ENCODE data around the gene CNTNAP2.
"Not testable (repeated sequence)": the region's sequence is repeated elsewhere in the genome, so short reads cannot be mapped to it uniquely, and the experiment has no call there.

The CNTNAP2 gene

DNA sequence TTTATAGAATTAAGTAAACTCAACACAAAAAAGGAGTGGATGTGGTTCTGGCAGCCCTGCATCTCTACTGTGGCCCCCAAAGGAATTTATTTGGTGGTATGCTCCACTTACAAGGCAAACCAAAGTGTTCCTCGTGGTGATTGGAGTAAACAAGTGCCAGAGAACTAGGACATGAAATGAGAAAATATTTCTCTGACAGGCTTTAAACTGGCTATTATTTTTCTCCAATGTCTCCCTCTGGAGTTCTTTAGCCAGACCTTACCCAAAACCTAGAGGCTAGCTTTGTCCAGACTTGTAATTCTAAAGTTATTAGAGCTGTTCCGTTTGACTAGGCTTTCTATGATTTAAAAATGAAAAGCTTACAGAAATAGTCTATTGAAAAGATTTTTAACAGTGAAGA lies 990.1 kb downstream of the CNTNAP2 start:
- DNase-seq (ENCODE audit: low read depth): no peak

DNA sequence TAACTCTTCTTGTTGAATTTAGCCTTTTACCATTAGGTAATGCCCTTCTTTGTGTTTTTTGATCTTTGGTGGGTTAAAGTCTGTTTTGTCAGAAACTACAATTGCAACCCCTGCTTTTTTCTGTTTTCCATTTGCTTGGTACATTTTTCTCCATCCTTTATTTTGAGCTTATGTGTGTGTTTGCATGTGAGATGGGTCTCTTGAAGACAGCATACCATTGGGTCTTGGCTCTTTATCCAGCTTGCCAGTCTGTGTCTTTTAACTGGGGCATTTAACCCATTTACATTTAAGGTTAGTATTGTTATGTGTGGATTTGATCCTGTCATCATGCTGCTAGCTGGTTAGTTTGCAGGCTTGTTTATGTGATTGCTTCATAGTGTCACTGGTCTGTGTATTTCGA lies 997.9 kb downstream of the CNTNAP2 start:
- DNase-seq (ENCODE audit: low read depth): not testable (repeated sequence)

DNA sequence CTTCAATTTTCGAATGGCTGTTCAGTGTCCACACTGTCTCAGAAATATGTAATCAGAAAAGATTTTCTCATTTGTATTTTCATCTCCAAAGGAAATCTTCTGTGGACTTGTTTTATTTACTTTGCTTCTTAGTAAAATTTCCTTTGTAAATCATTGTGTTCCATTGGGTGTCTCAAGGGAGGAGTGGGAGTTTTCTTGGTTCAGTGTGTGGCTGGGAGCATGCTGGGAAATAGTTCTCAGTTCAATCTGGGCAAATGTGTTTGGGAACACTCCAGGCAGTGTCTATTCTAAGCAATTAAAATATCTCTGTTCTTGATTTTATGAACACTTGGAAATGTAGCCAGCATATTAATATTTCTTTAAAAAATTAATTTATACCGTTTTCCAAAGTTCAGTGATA lies 1019.8 kb downstream of the CNTNAP2 start:
- no peak for DNase-seq (ENCODE audit: low read depth)

DNA sequence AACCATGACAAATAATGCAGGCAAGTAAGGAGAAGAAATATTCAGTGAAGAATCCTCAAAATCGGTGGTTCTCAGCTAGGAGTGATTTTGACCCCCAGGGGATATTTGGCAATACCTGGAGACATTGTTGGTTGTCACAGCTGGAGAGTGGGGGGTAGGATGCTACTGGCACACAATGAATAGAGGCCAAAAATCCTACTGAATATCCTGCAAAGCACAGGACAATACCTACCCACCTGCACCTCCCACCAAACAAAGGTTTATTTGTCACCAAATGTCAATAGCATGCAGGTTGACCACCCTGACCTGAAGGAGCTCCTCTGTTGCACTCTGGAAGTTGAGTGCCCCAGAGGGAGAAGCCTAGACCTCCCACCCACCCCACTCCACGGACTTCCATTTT lies 1028.6 kb downstream of the CNTNAP2 start:
- DNase-seq (ENCODE audit: low read depth): no peak

DNA sequence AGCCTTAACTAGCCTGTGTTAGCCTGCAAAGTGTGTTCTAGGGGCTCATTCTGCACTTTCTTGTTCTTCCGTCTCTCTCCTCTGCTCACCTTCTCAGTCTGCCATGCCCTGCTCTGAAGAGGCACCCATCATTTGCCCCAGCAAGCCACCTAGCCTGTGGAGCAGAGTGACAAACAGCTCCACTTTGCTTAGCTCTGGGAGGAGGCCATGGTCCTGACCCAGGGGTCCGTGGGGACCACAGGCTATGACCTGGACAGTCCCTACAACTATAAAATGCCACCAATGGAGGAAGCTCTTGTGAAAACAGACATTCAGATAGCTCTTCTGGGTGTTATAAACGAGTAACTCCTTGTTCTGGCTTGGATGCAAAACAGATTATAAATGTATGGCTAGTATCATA lies 1029.6 kb downstream of the CNTNAP2 start:
- no peak for DNase-seq (ENCODE audit: low read depth)

DNA sequence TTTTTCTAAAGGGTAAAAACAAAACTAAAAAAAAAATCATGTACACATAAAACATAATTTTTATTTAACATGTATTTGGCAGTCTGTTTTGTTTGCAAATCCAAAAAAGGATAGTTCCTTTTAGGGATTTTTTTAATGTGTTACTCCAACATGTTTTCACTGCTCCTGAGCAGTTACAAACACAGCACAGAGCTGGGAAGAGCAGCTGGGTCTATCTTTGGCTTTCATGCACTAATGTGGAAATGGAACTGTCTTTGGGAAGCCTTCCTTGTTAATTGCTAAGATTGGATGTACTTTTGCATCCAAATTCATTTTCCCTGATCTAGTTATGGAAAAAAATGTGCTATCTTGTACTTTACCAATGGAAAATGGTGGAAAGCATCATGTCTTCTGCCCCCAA lies 1035.1 kb downstream of the CNTNAP2 start:
- no peak for DNase-seq (ENCODE audit: low read depth)

DNA sequence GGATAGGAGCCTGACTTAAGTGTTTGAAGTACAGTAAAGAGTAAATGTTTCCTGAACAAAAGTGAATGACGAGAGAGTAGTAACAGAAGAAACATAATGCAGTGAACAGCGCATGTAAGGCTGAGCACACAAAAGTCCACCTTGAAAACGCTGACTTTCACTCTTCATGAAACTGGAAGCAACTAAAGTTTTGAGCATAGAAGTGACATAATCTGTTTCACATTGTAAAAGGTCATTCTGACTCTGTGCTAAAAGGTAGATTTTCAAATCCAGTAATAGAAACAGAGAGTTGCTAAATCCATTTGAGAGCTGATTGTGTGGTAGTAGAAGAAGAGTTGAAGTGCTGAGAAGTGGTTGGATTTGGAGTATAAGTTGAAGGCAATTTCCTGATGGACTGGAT lies 1037.0 kb downstream of the CNTNAP2 start:
- no peak for DNase-seq (ENCODE audit: low read depth)

DNA sequence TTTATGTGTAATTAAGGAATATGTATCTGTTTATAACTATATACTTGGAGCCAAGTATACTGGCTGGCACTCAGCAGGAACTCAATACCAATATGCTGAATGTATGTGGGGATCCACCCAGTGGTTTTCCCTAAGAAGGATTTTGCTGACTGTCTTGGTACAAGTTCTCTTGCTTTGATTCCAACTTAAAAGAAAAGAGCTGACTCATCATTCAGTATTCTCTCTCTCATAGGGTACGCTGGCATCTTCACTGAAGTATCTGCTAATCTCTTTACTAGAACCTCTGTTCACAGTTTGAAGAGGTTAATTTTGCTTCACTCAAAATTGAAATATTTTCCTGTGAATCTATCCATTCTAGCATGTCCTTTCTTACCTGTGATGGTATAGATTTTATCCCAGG lies 1044.8 kb downstream of the CNTNAP2 start:
- DNase-seq (ENCODE audit: low read depth): no peak

DNA sequence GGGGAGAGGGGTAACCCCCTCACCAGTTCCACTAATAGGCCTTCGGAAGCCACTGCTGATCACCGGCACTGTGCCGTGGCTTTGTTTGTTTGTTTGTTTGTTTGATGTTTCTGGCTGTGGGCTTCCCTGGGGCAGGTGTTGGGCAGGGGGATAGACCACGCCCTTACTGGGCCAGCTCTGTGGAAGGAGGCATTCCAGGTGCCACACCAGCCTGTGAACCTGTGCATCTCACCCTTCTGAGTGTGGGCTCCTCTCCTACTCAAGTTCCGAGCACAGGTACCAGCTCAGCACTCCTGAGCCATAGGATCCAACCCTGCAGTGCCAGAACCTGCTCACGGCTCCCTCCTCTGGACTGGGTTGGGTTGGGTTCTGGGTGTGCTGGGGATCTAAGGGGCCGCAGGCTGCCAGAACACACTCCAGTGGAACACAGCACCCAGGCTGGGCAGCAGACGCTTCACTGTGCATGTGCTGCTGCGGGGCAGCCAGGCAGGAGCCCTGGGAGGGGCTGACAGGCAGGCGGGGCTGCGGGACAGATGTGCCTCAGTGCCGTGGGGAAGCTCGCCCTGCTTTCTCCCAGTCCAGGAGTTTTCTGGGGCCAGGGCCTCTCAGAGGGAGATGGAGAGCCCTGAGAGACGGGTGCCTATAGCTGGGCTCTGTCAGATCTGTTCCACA lies 1053.9 kb downstream of the CNTNAP2 start:
- no peak for DNase-seq (ENCODE audit: low read depth)

DNA sequence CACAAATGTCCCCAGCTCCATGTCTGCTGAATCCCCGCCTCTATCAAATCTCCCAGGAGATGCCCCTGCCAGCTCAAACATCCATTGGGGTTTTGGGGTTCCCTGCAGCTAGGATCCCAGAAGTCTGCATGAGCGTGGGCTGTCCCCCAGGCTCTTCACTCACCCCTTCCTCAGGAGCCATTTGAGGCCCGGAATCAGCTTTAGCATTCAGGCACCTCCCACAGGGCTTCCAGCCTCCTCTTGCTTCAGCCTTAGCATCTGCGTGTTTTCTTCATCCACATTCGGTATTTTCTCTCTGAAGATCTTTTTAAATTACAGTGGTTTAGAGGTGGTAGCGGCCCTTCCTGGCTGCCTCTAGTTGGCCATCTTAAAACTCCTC lies 1054.4 kb downstream of the CNTNAP2 start:
- no peak for DNase-seq (ENCODE audit: low read depth)

DNA sequence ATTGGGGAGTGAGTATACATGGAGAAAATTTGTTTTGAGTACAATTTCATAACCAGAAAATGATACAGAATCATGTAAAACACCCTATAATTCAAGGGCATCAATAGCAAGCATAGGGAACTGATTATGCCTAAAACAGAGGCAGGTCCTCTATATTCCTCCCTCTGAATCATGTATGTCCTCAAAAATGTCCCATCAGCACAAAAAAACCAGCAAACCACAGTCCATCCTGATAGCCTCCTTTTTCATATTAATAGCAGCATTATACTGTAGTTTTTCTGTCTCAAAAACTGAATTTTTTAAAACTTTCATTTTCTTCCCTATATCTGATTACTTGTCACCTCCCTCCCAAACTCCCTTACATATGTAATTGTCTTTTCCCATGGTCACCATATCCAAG lies 1057.3 kb downstream of the CNTNAP2 start:
- no peak for DNase-seq (ENCODE audit: low read depth)

DNA sequence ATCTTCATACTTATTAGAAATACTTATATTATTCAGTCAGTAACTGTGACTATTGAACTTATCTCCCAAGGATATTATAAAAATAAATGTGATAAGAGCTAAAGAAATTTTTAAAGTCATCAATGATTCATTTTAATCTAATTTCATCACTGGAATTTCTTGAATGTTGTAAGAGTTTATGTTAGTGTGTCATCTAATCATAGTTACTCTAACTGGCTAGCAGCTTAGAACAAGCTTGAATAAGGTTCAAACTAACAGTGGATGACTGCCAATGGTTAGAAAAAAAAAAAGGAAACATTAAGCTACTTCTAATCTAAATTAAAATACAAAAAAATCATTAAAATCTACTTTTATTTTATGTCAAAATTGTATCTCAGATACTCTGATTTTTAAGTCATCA lies 1066.3 kb downstream of the CNTNAP2 start:
- no peak for DNase-seq (ENCODE audit: low read depth)

DNA sequence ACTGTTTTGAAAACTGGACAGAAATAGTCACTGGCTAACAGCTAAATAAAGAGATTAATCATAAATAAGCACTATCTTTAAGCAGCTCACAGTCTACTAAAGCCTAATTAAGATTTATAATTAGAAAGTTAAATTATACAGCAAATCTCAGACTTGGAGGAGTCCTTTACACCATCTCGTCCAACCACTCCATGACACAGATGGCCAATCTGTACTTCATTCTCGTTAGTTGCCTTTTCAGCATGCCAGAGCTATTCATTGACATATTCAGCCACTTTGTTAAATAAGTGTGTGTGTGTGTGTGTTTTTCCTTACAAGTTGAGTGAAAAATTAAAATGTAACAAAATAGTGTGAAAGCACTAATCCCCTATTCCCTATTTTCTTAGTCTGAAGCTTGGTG lies 1066.7 kb downstream of the CNTNAP2 start:
- DNase-seq (ENCODE audit: low read depth): no peak

DNA sequence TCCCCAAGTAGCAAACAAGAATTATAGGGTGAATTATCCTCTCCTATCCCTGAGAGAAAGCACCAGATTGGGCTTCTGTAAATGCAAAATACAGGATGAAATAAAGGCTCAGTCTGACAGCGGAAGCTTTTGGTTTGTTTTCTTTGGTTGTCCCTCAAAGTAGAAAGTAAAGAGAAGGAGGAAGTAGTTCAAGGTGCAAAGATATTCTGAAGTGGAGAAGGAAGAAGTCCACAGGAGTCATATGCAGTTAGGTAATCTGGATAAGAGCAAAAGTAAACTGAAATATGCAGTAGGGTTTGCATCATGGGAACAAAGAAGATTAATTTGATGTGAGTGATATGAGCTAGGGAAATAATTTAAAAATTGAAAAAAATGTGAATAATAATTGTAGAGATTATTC lies 1071.9 kb downstream of the CNTNAP2 start:
- DNase-seq (ENCODE audit: low read depth): no peak

DNA sequence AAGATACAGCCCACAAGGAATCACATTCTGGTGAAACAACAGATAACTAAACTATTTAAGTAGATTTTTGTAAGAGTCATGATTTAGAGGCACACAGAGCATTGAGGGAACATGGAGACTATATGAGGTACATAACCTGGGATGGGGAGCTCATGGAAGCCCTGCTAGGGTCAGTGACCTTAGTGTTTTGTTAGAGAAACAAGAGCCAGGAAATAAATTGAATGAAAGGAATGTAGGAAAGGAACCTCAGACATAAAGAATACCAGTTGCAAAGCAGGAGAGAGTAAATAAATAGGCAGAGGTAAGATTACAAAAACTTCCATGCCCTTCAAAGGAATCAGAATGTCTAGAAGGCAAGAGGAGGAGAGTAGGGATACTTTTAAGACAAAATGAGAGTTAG lies 1076.9 kb downstream of the CNTNAP2 start:
- DNase-seq (ENCODE audit: low read depth): no peak

DNA sequence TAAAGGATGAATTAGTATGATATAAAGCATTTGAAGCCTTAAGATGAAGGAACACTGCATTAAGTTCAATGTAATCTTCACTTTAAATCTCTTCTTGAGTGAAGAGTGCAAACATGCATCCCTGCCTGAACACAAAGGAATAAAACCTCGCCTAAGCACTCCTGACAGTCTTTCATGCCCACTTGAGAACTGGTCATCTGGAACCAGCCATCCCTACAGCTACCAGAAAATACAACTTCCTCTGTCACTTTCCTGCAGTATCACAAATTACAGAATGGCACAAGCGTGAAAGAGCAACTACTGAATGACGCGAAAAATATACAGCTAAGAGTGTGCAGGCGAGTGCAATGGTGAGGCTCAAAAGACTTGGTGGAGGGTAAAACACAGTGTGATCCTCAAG lies 1079.9 kb downstream of the CNTNAP2 start:
- DNase-seq (ENCODE audit: low read depth): no peak

DNA sequence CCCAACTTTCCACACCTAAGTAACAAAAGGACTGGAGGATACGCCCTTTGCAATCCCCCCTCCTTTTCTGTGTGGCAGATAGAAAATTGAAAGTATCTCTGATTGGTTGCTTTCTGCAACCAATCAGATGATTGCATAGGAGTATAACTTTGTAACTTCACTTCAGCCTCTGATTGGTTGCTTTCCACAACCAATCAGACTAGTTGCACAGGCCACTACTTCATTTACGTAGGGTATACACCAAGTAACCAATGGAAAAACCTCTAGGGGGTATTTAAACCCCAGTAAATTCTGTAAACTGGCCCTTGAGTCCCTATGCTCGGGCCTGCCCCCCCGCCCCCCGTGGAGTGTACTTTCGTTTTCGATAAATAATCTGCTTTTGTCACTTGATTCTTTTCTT lies 1080.4 kb downstream of the CNTNAP2 start:
- no peak for DNase-seq (ENCODE audit: low read depth)

DNA sequence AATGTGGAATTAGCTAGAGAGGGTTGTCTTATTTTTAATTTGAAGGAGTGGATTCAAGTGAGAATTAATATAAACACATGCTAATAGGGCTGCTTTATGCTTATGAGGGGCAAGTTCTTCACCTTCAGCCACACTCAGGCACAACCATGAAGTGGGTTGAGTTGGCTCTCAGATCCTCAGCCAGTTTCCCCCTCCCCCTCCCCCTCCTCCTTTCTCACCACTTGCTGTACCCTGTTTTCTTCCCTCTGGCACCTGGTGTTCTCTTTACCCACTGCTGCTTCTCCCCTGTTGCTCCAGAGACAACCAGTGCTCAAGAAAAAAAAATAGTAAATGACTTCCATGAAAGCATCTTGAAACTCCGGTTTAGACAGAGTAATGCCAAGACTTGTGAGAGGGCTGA lies 1083.3 kb downstream of the CNTNAP2 start:
- DNase-seq (ENCODE audit: low read depth): no peak

DNA sequence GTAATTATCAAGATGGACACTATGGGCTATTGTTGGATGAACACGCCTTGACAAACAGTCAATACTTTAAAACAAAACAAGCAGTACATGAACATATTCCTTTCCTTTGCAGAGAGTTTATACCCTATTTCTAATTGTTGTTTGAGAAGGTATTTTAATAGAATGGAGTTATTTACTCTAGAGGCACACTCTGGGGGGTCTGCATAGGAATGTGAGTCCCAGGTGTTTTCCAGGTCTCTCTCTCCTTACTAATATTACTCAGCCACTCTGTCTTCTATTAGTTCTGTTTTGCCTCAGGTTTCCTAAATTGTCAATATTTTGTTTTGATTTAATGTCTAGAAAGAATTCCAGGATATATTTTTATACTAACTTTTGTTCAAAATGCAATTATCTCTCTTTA lies 1091.4 kb downstream of the CNTNAP2 start:
- no peak for DNase-seq (ENCODE audit: low read depth)

DNA sequence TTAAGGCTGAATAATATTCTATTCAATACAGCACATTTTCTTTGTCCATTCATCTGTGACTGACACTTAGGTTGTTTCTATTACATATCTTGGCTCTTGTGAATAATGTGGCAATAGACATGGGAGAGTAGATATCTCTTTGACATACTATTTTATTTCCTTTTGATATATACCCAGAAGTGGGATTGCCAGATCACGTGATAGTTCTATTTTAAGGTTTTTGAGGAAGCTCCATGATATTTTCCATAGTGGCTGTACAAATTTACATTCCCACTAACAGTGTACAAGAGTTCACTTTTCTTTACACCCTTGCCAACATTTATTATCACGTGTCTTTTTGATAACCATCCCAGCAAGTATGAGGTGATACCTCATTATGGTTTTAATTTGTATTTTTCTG lies 1114.7 kb downstream of the CNTNAP2 start:
- DNase-seq (ENCODE audit: low read depth): no peak

DNA sequence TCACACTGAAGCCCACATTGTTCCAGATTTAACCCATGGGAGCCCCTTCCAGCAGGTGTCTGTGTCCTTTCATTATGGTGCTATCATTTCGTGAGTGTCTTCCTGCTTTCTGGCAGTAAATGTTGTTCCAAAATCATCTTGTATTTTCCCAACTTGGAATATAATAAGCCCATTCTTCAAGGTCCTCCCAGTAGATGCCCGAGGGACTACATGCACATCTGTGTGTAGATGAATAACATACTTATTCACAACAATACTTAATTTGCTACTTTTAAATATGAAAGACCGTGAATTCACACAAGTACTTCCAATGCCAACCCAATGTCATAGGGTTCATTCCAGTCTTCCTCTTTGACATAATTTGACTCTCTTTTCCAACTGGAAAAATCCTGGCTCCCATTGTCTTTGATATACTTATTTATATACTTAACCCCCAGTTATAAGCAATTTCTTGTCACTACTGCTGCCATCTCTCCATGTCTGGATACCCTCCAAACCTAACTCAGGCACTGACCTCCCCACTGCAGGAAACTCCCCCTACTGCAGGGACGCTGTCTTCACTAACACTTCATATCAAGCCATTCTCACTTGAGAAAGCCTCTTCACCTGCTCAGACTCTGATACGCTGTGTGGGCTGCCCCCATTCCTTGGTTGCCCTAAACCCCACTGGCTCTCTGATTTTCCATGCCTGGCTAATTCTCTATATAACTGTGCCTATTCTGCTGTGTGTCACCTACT lies 1119.2 kb downstream of the CNTNAP2 start:
- DNase-seq (ENCODE audit: low read depth): no peak

DNA sequence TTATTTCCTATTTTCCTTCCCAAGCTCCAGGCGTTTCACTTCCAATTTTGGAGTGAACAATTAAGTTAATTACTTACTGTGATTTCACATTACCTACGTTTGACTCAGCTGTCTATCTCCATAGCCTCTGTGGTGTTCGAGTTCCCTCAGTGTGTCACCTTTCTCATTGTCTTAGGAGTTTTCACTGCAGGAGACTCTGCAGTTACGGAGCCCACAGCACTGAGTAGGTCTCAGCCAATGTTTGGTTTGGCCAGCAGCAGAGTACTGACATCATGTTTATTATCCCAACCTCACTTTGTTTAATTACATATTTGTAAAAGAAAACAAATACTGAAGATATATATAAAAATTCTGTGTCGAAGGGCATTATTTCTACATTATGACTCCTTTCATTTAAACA lies 1123.9 kb downstream of the CNTNAP2 start:
- DNase-seq (ENCODE audit: low read depth): no peak

DNA sequence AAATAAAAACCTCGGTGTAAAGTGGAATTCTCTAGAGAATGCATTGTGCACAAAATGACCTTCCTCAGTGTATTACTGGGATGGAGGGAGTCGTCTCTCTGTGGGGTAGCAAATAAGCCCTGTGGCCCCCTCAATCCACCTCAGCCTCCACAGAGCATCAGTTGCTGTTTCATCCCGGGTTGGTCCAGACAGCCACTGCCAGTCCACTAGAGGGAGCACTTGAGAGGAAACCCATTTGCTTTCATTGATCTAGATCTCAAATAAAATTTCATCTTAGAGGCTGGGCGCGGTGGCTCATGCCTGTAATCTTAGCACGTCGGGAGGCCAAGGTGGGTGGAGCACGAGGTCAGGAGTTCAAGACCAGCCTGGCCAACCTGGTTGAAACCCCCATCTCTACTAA lies 1128.7 kb downstream of the CNTNAP2 start:
- no peak for DNase-seq (ENCODE audit: low read depth)

DNA sequence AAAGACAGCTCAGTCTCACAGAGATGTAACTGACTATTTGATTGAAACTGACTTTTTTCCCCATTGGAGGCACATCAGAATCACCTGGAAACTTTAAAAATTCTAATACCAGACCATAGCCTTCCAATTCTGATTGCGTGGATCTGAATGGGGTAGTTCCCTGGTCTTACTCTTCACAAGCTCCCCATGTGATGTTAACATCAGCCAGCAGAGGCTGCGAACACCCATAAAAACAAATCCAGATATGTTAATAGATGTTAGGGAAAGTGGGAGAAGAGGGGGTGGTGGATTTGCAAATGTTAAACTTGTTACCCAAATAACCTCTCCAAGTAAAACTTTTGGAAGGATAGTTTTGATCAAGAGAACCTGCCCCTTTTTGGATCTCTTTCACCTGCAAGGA lies 1133.4 kb downstream of the CNTNAP2 start:
- no peak for DNase-seq (ENCODE audit: low read depth)
